GM10847 (cell line): ENCODE results near the gene SHANK2.

Source experiments
- POLR2A ChIP-seq: IDR thresholded peaks from 2 replicates; pipeline ENCODE4 v1.6.1; 2011; ENCODE audit not compliant: insufficient read length; ENCODE audit errors: extremely low read depth

Gene SHANK2

DNA sequence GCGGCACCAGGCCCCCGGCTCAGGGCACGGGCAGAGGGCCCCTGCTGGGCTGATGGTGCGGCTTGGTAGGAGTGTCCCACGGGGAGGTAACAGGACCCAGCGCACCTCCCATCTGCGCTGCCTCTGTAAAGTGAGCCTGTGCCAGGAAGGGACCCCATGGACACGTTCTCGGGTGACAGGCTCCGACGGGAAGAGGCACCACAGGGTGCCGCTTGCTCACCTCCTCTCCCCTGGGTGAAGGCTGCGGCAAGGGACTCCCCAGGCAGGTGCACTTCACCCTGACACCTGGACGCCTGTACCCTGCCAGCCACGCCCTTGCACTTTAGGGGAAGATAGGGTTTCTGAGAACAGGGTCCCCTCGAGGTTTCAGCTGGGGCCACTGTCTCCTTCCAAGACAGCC, 48.1 kb downstream of the SHANK2 start:
- no peak for TF ChIP-seq POLR2A

DNA sequence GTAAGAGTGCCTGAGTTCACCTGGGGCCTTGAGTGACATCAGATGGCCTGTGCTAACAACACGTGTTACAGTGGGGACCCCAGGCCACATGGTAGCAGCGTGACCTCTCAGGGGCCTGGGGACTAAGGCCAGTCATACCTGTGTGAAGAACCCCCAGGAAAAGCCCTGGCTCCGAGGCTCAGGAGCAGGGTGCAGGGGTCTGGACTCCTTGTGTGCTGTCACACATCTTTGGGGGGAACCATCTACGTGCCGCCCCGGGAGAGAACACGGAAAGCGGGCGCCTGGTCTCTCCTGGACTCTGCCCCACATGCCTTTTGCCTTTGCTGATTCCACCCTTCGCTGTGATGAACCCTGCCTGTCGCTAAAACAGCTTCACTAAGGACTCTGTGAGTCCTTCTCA, 48.7 kb downstream of the SHANK2 start:
- no peak for TF ChIP-seq POLR2A

DNA sequence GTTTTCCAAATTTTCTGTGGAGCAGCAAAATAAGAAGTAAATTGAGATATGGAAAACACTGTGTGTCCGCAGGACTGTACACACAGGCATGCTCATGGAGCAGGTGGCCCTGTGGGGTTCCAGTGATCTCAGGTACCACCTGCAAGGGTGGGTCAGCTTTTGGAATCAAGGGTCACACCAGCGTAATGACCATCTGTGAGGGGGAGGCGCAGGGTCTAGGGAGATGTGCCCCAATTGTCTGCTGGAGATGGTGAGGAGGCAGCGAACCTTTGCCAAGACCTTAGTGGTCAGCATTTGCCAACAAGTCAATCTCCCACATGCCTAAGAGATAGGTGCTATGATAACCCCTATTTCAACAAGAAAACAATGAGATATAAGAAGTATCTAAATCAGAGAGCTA, 49.4 kb downstream of the SHANK2 start:
- TF ChIP-seq POLR2A = no peak

DNA sequence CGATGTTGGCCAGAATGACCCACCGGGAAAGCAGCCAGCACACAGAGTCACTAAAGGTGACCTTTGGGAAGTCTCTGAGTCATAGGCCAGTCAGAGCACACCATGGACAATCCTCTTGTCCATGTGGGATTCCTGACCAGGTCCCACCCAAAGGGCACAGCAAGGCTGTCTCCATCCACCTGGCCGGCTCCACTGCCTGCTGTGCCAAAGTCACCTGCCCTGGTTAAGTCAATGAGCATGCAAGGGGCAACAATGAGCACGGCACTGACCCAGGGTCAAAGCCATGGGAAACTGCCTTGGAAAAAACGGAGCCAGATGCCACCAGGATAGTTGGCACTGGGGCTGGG, 49.8 kb downstream of the SHANK2 start:
- no peak for TF ChIP-seq POLR2A
